Germinal center (tissue), 1 donor: ENCODE results near the gene PDE4D.

ENCODE experiments used
- DNase-seq: peaks from one replicate; pipeline ENCODE4 v3.0.0; 2012; ENCODE audit warnings: mixed read lengths, low spot score

PDE4D gene

GRCh38 chr5:59838989-59839388, 54.5 kb downstream of the PDE4D start:
- no peak for DNase-seq

GRCh38 chr5:59838067-59838466, 55.5 kb downstream of the PDE4D start:
- no peak for DNase-seq

- no peak for DNase-seq
Measured at GRCh38 chr5:59837071-59837470, 56.5 kb downstream of the PDE4D start.

- no peak for DNase-seq
Measured at GRCh38 chr5:59835800-59836199, 57.7 kb downstream of the PDE4D start.

GRCh38 chr5:59833448-59833847, 60.1 kb downstream of the PDE4D start:
- no peak for DNase-seq

- DNase-seq, result no peak
Measured at GRCh38 chr5:59832577-59833301, 60.8 kb downstream of the PDE4D start.

- no peak for DNase-seq
Measured at GRCh38 chr5:59831326-59832010, 62.1 kb downstream of the PDE4D start.

GRCh38 chr5:59830536-59831200, 62.9 kb downstream of the PDE4D start:
- no peak for DNase-seq

GRCh38 chr5:59829922-59830321, 63.6 kb downstream of the PDE4D start:
- no peak for DNase-seq

GRCh38 chr5:59829386-59829785, 64.1 kb downstream of the PDE4D start:
- DNase-seq, result no peak

- no peak for DNase-seq
Measured at GRCh38 chr5:59828623-59829022, 64.9 kb downstream of the PDE4D start.

GRCh38 chr5:59826996-59827395, 66.5 kb downstream of the PDE4D start:
- no peak for DNase-seq

- DNase-seq, result no peak
Measured at GRCh38 chr5:59823420-59823819, 70.1 kb downstream of the PDE4D start.

GRCh38 chr5:59819806-59820205, 73.7 kb downstream of the PDE4D start:
- DNase-seq, result no peak

- DNase-seq, result no peak
Measured at GRCh38 chr5:59817536-59817935, 76.0 kb downstream of the PDE4D start.

GRCh38 chr5:59816654-59817300, 76.7 kb downstream of the PDE4D start:
- no peak for DNase-seq

GRCh38 chr5:59814537-59814872, 79.0 kb downstream of the PDE4D start:
- no peak for DNase-seq

- DNase-seq, result peak; percentile 33
Measured at GRCh38 chr5:59813761-59814536, 79.6 kb downstream of the PDE4D start.

GRCh38 chr5:59810041-59810440, 83.5 kb downstream of the PDE4D start:
- peak; percentile 62 for DNase-seq

GRCh38 chr5:59807806-59808205, 85.7 kb downstream of the PDE4D start:
- no peak for DNase-seq

GRCh38 chr5:59800347-59800893, 93.1 kb downstream of the PDE4D start:
- no peak for DNase-seq
